NCI-H82 treated with DMSO at 0.1 percent for 48 hours (cell line): Measurements from ENCODE around the gene ABHD4.
"Not testable (repeated sequence)": the region's sequence is repeated elsewhere in the genome, so short reads cannot be mapped to it uniquely, and the experiment has no call there.

Source experiments
- DNase-seq: peaks from one replicate; lab custom pipeline; 2025; ENCODE audit not compliant: unreplicated experiment; lab: John Stamatoyannopoulos, UW

The ABHD4 gene

DNA sequence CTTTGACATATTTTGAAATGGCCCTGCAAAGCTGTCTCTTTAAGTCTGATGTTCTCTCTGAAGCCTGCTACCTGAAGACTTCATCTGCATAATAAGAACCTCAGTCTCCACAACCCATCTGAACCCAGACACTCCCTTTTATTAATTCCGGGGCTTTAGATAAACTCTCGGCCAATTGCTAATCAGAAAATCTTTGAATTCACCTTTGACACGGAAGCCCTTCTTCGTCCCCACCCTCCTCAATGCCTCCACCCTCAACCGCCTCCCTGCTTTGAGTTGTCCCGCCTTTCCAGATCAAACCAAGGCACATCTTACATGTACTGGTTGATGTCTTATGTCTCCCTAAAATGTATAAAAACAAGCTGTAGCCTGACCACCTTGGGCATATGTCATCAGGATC is 28.5 kb downstream of the ABHD4 start:
- DNase-seq: no peak

DNA sequence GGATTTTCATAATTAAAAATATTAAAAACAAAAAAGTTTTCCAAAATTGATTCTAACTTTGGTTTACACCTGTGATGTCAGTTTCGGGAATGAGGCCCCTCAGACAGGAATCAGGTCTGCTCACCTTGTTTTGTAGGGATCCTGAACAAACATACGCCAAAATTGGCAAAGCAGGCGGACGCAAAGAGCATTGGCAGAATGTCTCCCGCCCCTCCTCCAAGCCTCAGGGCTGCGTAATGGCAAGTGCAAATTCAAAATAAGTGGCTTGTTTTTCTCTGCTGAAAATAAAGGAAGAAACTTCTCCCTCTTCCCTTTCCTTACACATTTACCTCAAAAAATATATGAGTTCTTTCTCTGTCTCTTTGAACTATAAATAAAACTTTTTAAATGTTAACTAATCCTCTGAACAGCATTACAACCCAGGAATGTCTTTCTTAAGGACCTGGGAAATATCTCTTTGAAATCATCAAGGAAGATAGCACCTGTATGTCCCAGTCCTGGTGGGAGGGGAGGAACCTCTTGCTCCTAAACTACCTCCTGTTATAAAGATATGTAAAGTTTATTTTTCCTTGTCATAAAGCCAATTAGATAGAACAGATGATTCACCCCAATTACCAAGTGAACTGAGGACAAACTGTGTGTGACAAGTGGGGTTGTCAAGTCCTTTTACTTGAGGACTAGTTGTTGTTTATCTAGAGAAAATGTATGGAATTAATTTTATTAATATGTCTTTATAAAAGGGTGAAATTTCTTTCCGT is 29.6 kb downstream of the ABHD4 start:
- DNase-seq: no peak

DNA sequence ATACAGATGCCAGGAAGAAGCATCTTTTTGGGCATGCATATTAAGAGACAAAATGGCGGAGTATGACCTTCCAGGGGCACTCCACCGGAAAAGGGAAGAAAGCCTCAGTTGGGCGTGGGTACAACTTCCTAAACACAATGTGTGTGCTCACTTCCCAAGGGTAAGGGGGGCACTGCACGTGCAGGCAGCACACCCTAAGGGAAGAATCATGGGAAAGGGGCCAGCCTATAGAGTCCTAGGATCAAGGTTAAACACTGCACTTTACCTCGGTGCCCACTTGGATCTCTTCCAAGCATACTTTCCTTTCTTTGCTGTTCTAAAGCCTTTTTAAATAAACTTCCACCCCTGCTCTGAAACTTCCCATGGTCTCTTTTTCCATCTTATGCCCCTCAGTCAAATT is 31.3 kb downstream of the ABHD4 start:
- DNase-seq: no peak

DNA sequence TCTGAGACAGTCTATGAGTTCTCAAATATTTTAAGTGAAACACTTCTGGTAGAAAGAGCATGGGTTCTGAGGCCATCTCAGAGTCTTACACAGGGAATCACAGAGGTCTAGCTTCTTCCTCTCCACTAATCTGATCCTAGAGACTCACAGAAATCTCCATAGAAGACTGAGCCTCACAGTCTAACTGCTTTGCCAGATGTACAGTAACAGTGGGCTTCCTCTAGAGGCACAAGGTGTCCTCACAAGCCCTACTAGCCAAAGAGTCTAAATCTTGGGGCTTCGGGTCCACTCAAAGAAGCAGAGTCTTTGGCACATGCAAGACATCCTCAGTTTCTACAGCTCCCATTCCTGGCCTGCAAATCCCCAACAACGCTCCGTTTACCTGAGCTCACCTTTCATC is 32.0 kb downstream of the ABHD4 start:
- no peak for DNase-seq

DNA sequence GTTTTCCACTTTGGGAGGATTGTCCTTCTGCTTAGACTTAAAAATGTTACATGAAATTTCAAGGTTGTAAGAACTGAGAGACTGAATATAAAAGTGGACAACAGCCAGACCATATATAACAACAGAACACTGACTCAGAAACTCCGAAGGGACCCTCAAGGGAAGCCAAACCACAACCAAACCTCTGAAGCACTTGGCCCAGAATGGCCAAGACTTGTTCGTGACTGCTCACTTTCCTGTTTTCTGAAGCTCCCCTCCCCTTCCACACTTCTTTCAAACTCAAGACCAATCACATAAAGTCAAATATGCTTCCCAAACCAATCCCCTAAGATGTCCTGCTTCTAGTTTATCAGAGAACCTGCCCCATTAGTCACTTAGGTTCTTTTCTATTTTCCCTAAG is 32.4 kb downstream of the ABHD4 start:
- no peak for DNase-seq

DNA sequence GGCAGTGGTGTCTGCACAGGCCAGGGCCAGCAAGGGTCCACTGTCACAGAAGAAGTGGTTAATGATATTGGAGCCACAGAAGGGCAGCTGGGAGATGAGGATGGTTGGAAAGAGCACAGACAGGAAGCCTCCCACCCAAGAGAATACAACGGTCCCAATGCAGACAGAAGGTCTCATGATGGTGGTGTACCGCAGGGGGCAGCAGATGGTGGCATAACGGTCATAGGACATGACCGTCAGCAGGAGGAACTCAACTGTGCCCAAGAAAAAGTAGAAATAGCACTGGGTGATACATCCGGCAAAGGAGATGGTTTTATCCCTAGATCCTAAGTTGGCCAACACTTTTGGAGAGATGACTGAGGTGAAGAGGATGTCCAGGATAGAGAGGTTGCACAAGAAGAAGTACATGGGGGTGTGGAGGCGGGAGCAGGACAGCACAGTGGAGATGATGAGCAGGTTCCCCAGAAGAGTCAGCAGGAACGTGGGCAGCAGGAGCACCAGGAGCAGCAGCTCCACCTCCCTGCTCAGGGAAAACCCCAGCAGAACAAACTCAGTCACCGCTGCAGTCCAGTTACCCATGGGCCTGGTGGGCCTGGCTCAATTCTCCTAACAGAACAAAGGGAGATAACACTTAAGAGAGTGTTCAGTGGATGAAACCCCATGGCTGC is 36.3 kb downstream of the ABHD4 start:
- DNase-seq: no peak

DNA sequence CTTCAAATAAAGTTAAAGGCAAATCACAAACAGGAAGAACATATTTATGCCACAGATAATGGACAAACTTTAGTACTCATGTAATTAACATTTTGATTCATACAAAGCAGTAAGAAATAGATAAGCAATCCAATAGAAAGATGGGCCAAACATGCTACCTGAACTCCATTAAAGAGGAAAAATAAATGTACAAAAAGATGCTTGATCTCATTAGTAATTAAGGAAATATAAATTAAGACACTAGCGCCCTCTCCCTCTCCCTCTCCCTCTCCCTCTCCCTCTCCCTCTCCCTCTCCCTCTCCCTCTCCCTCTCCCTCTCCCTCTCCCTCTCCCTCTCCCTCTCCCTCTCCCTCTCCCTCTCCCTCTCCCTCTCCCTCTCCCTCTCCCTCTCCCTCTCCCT is 37.9 kb downstream of the ABHD4 start:
- not testable (repeated sequence) for DNase-seq

DNA sequence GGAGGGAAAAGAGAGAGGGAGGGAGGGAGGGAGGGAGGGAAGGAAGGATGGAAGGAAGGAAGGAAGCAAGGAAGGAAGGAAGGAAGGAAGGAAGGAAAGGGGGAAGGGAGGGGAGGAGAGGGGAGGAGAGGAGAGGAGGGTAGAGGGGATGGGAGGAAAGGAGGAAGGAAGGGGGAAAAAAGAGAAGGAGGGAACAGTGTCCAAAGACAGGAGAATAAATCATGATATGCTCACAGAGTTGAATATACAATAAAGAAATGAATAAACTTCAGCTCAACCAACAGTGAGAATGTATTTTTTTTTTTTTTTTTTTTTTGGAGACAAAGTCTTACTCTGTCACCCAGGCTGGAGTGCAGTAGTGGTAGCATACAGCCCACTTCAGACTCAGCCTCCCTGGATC is 42.1 kb downstream of the ABHD4 start:
- DNase-seq: no peak

DNA sequence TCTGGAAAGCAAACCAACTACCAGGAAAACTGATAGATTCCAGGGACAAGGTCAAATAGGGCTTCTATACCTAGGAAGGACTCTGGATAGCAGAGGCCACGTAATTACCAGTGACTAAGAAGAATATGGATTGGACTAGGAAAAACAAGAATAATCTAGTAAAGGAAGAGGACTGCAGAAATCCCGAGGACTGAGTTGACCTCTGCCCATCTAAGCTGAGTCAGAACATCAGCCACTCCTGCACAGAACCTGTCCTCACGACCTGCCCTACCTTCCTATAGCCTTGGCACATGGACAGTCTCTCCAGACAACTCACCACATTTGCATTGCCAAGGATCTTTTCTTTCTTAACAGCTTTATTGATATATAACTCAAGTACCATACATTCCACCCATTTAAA is 43.7 kb downstream of the ABHD4 start:
- DNase-seq: no peak

DNA sequence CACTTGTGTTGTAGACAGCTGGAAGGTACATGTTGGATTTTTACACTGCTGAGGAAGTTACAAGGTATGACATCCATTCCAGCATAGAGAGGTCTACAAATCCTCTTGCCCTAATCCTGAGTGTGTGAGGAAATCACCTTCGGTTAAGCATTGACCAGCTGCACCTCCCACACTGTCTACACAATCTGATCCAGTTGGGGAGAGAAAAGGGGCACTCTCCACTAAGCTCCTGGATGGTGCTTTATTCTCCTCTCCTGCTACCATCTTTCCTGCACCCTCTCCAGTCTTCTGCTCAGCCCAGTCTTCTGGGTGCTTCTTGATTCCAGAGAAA is 46.2 kb downstream of the ABHD4 start, which contains the start of gene OR6J1:
Gene OR6J1, minus strand, starts transcription at position 48 of the 331 bp plus-strand sequence. CDS start 9,541 bp downstream, outside the sequence.
- DNase-seq: no peak

DNA sequence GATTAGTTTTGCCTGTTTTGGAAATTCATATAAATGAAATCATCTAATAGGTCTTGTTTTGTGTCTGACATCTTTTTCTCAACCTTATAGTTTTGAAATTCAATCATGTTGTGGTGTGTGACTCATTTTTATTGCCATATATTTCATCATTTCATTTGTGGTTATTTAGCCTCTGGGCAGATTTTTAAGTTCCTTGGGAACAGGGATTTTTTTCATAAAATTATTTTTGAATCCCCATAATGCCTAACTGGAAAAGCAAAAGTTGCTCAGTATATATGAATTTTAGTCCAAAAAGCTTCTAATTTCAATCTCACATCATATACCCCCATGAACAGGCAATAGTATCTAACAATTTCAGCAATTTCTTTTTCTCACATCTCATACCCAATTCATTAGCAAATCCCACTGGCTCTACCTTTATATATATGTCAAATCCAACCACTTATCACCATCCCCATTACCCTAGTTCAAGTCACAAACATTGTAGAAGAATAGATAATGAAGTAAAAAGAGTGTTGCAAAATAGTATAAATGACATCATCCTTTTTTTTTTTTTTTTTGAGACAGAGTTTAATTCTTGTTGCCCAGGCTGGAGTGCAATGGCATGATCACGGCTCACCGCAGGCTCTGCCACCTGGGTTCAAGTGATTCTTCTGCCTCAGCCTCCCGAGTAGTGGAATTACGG is 48.6 kb downstream of the ABHD4 start:
- no peak for DNase-seq

DNA sequence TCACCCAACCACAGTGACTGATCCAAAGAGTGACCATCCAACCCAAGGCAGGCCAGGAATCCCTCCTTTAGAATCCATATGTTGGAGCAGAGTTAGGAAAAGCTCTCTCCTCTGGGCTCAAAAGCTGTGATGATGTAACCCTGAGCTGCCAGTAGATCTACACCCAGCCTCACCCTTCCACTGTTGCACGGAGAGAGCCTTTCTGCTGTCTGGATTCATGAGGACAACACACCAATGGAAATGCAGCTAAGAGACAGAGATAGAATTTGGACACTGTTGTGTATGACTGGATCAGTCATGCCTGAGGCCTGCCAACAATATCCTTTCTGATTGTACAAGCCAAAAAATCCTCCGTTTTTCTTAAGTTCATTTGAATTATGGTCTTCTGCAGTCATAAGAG is 50.4 kb downstream of the ABHD4 start:
- no peak for DNase-seq

DNA sequence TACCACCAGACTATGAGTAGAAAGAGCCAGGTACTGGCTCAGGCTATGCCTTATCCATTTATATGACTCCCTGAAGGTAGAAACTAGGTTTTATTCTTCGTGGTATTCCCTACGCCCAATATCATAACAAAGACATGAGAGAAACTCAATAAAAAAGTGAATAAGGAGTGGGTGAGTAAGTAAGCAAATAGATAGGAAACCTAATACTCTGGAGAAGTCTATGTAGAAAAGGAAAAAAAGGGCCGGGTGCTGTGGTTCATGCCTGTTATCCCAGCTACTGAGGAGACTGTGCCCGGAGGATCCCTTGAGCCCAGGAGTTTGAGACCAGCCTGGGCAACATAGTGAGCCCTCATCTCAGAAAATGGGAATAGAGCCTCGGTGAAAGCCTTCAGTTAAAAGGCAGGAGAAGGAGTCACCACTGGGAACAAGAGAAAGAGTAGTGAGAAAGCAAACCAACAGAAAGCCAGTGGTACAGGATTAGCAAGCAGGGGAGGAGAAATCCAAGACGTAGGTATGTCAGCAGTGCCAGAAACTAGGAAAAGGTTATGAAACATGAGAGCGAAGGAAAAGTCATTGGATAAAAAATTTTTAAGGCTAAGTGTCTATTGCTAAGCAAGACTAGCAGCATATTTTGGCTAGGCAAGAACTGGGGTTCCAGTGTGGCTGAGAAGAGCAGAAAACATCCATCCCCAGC is 52.1 kb downstream of the ABHD4 start:
- no peak for DNase-seq

DNA sequence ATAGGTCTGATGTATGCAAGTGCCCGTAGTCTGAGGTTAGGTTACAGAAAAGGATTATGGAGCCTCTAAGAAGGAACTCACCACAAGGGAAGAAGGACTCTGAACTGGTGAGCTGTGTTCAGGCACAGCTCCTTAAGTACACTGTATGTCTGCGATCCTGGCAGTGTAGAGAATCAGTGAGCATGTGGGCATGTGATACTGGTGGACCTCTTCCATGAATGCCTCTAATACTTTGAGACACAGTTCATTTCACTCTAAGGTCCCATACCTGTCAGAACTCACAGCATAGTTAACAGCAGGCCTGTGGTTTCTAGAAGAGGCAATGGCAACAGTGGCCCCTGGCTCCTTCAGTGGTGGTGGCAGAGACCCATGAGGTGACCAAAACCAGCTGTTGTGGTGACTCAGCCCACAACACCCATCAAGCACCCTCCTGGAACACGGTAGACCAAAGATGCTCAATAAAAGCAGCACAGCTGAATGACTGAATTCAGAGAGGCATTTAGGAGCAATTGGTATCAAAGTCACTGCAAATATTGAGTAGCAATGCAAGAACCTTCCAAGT is 52.9 kb downstream of the ABHD4 start:
- no peak for DNase-seq

DNA sequence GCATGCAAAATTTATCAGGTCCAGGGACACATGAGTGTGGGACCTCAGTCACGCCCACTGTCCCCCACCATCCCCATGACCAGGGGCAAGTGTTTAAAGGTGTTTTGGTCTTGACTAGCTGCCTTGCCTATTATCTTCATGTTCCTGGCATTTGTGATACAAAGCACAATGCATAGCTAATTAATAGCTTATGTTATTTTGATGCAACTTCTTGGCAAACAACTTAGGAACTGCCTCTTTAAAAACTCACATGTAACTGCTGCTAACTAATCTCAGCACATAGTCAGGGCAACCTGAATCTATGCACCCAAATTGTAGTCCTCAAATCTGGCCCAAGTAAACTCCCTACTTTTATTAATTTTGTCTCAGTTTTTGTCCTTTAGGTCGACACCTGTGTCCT is 53.5 kb downstream of the ABHD4 start:
- DNase-seq: no peak

DNA sequence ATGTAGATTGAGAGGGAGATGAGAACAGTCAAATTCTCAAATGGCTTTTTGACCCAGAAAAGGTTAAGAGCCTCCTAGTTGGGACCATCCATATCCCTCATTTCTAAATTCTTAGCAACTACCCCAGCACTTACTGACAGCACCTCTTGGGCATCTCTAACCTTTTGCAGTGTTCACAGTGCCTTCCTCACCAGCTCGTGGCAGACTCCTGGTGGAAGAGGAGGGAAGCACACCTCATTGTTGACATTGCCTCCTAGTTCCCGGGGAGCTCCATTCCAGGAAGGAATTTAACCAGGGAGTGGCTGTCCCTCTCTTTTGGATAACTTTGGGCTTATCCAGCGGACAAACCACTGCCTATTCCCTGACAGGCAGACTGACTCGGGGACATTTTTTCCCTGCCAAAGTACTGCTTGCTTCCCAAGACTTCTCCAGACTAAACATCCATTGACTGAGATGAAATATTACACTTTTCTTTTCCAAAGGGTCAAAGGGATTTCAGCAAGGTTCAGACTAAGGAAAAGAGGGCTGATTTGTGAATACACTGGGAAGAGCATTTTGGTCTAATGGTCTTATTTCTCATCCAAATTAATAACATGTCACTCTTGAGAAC is 55.0 kb downstream of the ABHD4 start:
- DNase-seq: peak; percentile 43

DNA sequence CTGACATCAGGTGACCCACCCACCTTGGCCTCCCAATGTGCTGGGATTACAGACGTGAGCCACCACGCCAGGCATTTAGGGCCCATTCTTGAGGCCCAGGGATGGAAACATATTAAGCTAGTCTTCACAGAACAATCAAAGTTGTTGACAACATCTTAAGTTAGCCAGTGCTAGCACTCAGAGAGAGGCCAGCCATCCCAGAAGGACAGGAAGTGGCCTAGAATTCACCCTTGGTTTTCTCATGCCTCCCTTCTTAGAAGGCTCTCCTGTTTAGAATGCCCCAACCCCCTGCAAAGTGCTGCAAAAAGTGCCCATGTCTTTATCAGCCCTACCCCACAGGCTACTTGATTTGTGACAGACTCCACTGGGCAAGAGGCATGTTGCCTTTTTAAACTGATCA is 58.1 kb downstream of the ABHD4 start:
- no peak for DNase-seq

DNA sequence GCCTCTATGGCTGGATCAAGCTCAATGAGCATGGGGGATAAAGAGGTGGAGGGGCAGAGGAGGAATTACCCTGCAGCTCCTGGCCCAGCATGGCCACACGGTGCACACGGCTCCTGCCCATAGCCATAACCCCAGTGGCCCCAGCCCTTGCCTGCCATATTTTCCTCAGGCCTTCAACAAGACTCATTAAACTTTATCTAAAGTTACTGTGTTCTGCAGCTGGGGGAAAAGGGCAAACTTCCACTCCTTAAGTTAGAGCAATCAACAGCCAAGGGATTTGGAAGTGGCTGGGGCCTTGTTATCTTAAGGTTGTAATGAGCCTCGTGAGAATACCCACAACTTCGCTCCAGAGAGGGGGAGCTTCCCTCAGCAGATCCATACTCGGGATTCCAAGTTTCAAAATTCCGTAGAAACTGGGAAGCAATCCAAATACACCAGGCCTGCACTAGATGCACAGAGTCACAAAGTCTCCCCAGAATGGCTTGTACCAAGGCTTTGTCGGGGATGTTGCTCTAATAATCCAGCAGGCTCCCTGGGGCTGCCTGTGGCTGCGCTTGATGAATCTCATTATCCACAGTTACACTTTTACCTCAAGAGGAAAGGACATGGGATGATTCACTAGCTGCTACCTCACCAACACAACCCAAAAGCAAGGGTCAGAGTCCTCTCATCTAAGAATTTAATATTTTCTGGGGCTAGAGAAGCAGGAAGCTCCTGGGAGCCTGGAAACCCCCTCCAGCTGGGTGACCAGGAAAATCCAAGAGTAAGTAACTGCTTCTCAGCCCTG is 59.0 kb downstream of the ABHD4 start:
- no peak for DNase-seq

DNA sequence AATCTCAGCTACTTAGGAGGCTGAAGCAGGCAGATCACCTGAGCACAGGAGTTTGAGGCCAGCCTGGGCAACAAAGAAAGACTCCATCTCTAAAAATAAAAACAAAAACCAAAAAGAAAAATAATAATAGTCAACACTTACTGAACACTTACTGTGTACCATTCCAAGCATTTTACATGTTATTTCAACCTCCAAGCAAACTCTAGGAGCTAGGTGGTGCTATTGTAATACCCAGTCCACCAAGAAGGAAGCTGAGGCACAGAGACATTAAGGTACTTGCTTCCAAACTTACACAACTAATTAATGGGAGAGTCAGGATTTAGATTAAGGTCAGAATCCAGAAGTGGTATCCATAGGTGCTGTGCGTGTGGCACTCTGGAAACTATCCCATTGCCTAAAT is 59.8 kb downstream of the ABHD4 start:
- DNase-seq: no peak

DNA sequence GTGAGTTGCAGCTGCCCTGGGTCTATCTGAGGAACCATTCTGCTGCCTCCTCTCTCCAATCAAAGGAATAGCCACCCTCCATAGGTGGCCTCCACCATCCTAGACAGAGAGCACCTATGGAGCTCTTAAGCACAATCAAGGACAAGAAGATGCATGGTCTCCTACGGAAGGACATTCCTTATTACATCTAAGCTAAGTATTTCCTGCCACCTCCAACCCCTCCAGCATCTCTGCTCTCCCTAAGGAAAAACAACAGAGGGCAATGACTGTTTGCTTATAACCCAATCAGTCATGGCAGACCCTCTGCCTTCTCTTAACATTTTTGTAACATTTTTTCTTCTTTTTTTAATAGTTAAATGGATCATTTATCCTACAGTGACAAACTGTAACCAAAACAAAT is 60.8 kb downstream of the ABHD4 start:
- no peak for DNase-seq
